ENCODE results near the gene ZSCAN21.
A peak's percentile ranks its signal among the peaks of the same experiment; 100 is the strongest.

Gene ZSCAN21

DNA sequence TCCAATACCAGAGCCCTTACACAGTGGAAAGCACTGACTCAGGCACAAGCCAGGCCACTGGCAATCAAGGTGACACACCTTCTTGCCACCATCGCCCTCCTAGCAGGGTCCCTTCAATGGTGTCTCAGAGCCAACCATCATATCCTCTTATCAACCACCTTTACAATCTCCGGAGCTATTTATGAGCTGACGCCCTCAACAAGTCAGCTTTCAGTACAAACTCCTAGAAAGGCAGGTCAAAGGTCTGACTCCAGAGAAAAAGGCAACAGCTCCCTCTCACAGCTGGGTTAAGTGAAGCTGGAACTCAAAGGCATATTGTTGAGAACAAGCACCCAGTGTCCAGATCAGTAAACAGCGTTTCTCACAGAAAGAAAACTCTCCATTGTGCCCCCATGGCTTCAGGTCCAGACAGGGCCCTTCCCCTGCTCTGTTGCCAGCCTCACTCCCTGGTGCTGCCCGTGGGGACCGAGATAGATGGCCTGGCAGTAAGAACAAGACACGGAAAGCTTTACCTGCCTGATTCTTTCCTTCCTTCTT is 29.5 kb downstream of the ZSCAN21 start:
- no peak for DNase-seq

GRCh38 chr7:100080907-100081534 is 31.4 kb downstream of the ZSCAN21 start:
- DNase-seq, result no peak

- peak; percentile 98 for DNase-seq
Measured at GRCh38 chr7:100081535-100082102, 32.0 kb downstream of the ZSCAN21 start, which contains the start of gene ZNF3. ZNF3 (minus strand) TSS chr7:100081723; CDS start chr7:100077357, 4,366 bp downstream.

DNA sequence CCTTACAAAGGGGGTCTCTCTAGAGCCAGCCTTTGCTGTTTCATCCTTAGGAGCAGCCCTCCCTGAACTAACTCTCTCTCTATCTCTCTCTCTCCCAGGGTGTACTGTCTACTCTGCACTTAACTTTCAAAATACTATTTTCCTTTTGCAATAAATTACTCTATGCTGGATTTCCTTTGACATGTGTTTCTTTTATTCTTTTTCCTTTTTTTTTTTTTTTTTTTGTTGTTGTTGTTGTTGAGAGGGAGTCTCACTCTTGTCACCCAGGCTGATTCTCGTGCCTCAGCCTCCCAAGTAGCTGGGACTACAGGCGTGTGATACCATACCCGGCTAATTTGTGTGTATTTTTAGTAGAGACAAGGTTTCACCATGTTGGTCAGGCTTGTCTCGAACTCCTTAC is 33.4 kb downstream of the ZSCAN21 start:
- DNase-seq, result no peak

- DNase-seq, result no peak
Measured at GRCh38 chr7:100085515-100085914, 35.9 kb downstream of the ZSCAN21 start.

- DNase-seq, result no peak
Measured at GRCh38 chr7:100087055-100087750, 37.6 kb downstream of the ZSCAN21 start.

GRCh38 chr7:100088095-100088620 is 38.6 kb downstream of the ZSCAN21 start:
- no peak for DNase-seq

GRCh38 chr7:100088621-100089457 is 39.3 kb downstream of the ZSCAN21 start, which contains the start of gene COPS6:
COPS6 (plus strand) TSS chr7:100088969; CDS start chr7:100088991, 22 bp downstream.
- DNase-seq, result peak; percentile 47 to 71

DNA sequence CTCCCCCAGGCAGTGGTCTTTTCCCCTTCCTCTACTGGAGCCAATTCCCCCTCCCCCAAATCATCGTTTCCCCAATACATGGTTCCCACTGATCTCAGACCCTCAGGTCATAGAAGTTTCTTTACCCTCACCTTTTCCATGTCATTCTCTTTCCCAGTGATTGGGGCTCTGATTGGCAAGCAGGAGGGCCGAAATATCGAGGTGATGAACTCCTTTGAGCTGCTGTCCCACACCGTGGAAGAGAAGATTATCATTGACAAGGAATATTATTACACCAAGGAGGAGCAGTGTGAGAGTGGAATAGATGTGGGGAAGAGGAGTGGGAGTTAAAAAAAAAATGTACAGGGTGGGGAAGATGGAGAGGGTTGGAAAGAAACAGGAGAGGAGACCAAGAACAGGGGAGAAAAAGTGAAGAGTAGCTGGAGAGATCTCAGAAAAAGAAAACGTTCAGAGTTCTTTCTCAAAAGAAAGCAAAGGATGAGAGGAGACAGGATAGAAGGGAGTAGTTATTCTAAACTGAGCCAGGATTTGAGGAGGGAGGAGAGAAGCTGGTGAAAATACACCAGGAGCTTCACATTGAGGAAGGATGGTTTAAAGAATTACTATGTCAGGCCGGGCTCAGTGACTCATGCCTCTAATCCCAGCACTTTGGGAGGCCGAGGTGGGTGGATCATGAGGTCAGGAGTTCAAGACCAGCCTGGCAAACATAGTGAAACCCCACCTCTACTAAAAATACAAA is 40.1 kb downstream of the ZSCAN21 start:
- DNase-seq, result no peak

DNA sequence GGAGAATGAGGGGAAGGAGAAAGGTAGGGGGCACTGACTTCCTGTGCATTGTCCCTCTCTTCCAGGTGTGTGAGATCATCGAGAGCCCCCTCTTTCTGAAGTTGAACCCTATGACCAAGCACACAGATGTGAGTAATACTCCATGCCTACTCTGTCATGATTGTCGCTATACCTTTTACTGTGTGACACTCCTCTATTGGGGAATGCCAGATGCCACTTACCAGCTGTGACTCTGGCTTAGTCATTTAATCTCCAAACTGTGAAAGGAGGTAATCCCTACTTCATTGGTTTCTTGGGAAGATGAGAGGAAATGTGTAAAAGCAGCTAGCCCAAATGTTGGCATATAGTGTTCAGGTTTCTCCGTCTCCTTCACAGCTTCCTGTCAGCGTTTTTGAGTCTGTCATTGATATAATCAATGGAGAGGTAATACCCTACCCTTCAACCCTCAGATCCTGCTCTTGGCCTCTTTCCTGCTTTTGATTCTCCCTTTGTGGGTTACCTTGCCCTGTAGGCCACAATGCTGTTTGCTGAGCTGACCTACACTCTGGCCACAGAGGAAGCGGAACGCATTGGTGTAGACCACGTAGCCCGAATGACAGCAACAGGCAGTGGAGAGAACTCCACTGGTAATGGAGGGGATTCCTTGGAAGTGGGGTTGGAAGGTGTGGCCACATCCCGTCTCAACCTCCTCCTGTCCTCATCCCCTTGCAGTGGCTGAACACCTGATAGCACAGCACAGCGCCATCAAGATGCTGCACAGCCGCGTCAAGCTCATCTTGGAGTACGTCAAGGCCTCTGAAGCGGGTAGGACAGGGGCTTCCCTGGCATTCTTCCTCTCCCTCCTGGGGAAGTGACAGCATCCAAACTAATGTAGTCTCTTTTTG is 41.2 kb downstream of the ZSCAN21 start:
- DNase-seq, result no peak

- no peak for DNase-seq
Measured at GRCh38 chr7:100091411-100092181, 42.0 kb downstream of the ZSCAN21 start.

DNA sequence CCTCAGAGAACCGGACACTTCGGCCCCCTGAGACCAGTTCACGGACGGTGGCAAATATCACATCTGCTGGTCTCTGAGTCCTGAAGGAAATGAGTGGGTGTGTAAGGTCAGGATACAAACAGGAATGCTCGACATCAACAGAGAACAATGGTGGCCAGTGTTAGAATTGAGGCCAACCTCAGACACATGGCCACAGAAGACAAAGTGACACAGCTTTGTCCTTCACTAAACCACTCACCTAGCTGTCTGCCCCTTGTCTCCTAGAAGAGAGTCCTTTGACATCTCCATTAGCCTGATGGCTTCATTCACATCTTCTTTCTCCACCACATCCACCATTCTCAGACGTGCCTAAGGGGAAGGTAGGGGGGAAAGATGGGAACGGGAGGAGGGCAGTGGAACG is 43.5 kb downstream of the ZSCAN21 start:
- no peak for DNase-seq

GRCh38 chr7:100093498-100093897 is 43.9 kb downstream of the ZSCAN21 start:
- DNase-seq, result no peak

DNA sequence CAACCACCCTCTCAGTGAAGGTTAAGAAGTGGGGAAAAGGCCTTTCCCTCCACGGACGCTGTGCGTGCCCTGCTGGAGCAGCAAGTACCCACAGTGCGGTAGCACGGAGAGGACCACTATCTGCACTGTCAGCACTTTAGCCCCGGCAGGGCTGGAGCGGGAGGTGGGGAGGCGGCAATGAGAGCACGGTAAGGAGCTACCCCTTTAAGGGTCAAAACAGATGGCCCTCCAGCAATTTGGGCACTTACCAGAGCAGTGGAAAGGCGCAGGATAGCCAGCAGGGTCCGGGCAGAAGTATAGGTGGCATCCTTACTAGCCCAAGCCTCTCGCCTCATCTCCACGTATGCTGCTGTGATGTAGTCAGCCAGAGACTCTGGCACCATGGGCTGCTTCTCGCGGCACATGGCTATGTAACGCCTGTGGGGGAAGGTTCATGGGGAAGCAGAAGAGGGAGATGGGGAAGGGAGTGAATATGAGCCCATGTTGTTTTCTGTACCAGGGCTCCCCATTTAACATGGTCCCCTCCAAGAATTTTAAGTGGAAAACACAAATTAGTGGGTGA is 44.4 kb downstream of the ZSCAN21 start:
- DNase-seq, result no peak

DNA sequence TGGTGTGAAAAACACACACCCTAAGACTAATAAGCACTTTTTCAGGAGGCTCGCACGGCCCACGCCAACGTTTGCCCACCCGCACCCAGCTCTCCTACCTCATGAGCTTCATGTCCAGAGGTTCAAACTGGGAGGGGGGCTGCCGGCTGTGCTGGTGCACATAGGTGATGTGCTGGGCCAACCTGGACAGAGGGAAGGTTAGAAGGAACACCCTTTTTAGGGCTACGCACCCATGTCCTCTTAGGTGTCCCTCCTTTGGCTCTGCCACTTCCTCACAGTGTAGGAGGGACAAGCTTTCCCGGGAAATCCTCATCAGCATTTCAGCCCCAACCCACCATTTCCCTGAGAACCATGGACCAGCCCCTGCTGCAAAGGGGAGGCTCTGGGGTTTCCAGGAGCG is 45.7 kb downstream of the ZSCAN21 start:
- no peak for DNase-seq

- DNase-seq, result no peak
Measured at GRCh38 chr7:100095704-100096103, 46.1 kb downstream of the ZSCAN21 start.

GRCh38 chr7:100098913-100099312 is 49.3 kb downstream of the ZSCAN21 start:
- no peak for DNase-seq

DNA sequence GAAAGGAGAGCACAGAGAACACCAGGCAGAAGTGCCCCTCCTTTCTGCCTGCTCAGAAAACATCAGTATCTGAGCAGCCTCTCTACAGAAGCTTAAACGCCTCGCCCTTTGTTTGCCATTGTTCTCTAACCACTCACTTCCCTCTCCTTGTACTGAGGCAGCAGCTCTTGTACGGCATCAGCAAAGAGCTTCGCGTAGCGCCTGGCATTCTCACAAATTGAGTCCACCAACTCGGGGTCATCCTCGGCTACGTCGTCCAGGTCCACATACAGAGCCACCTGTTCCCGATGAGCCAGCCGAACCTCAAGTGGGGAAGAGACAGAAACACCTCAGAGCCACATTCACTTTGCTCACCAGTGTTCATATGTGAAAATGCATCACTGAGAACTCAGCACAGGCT is 49.9 kb downstream of the ZSCAN21 start:
- no peak for DNase-seq

GRCh38 chr7:100100420-100101015 is 50.9 kb downstream of the ZSCAN21 start:
- peak; percentile 81 to 88 for DNase-seq
